CD4-positive, alpha-beta T cell treated with Interleukin-17A for 4 hours (primary cell): Measurements from ENCODE around the gene HSPB7.
A peak's percentile ranks its signal among the peaks of the same experiment; 100 is the strongest.
"Not testable (repeated sequence)": the region's sequence is repeated elsewhere in the genome, so short reads cannot be mapped to it uniquely, and the experiment has no call there.

Experiments
- DNase-seq: peaks from one replicate; pipeline ENCODE4 v3.0.0-alpha.2; 2020; ENCODE audit warnings: mixed read lengths

HSPB7 gene

GRCh38 chr1:16017461-16018303 lies at the start of gene HSPB7:
Gene HSPB7 (minus strand): TSS chr1:16018043. CDS start chr1:16017963, 80 bp downstream.
- no peak for DNase-seq

- no peak for DNase-seq
Observed at GRCh38 chr1:16067127-16067768, 49.4 kb upstream of the HSPB7 start.

- DNase-seq: no peak
Observed at GRCh38 chr1:16066245-16066644, 48.4 kb upstream of the HSPB7 start.

GRCh38 chr1:16065269-16065576 lies 47.4 kb upstream of the HSPB7 start:
- DNase-seq: no peak

- DNase-seq: no peak
Observed at GRCh38 chr1:16064536-16065268, 46.9 kb upstream of the HSPB7 start.

GRCh38 chr1:16063921-16064320 lies 46.1 kb upstream of the HSPB7 start:
- no peak for DNase-seq

GRCh38 chr1:16063226-16063829 lies 45.5 kb upstream of the HSPB7 start:
- DNase-seq: no peak

- not testable (repeated sequence) for DNase-seq
Observed at GRCh38 chr1:16062687-16063075, 44.8 kb upstream of the HSPB7 start.

- not testable (repeated sequence) for DNase-seq
Observed at GRCh38 chr1:16061989-16062686, 44.3 kb upstream of the HSPB7 start.

GRCh38 chr1:16061266-16061665 lies 43.4 kb upstream of the HSPB7 start:
- no peak for DNase-seq

- DNase-seq: not testable (repeated sequence)
Observed at GRCh38 chr1:16058394-16059120, 40.7 kb upstream of the HSPB7 start.

GRCh38 chr1:16057314-16057915 lies 39.6 kb upstream of the HSPB7 start:
- not testable (repeated sequence) for DNase-seq

GRCh38 chr1:16056521-16056912 lies 38.7 kb upstream of the HSPB7 start:
- not testable (repeated sequence) for DNase-seq

- peak; percentile 91 for DNase-seq
Observed at GRCh38 chr1:16055613-16056520, 38.0 kb upstream of the HSPB7 start.

GRCh38 chr1:16054598-16055540 lies 37.0 kb upstream of the HSPB7 start:
- DNase-seq: no peak

- no peak for DNase-seq
Observed at GRCh38 chr1:16053781-16054502, 36.1 kb upstream of the HSPB7 start.

- DNase-seq: not testable (repeated sequence)
Observed at GRCh38 chr1:16051949-16052348, 34.1 kb upstream of the HSPB7 start.

- no peak for DNase-seq
Observed at GRCh38 chr1:16051039-16051438, 33.2 kb upstream of the HSPB7 start.
